Cerebellar nuclear complex (tissue), 1 donor: ENCODE measurements around the gene ACP1.

Source experiments
- DNase-seq, 2 experiments: peaks; one replicate each; lab custom pipeline; 2025; lab: John Stamatoyannopoulos, UW

The ACP1 gene

GRCh38 chr2:280650-281110, 15.9 kb downstream of the ACP1 start:
- DNase-seq: no peak

GRCh38 chr2:281381-281780, 16.6 kb downstream of the ACP1 start:
- DNase-seq: no peak

GRCh38 chr2:282371-283263, 17.9 kb downstream of the ACP1 start:
- DNase-seq: no peak

- no peak for DNase-seq
These were observed 19.4 kb downstream of the ACP1 start for GRCh38 chr2:283996-284794.

- DNase-seq: no peak
These were observed 20.2 kb downstream of the ACP1 start for GRCh38 chr2:284896-285492.

GRCh38 chr2:285531-285930, 20.8 kb downstream of the ACP1 start:
- DNase-seq: no peak

GRCh38 chr2:286035-286434, 21.3 kb downstream of the ACP1 start:
- DNase-seq: no peak

GRCh38 chr2:286774-287392, 22.1 kb downstream of the ACP1 start:
- no peak for DNase-seq

GRCh38 chr2:287471-287885, 22.7 kb downstream of the ACP1 start:
- DNase-seq: no peak

- no peak for DNase-seq
These were observed 23.4 kb downstream of the ACP1 start, which contains the start of gene ALKAL2 for GRCh38 chr2:287911-288757. Gene ALKAL2 (minus strand): TSS chr2:288091. CDS start chr2:287835, 256 bp downstream.

GRCh38 chr2:288758-289361, 24.1 kb downstream of the ACP1 start:
- DNase-seq: no peak

- no peak for DNase-seq
These were observed 24.8 kb downstream of the ACP1 start for GRCh38 chr2:289362-290089.

- no peak for DNase-seq
These were observed 25.5 kb downstream of the ACP1 start for GRCh38 chr2:290090-290722.

- no peak for DNase-seq
These were observed 30.3 kb downstream of the ACP1 start for GRCh38 chr2:295090-295489.

- DNase-seq: no peak
These were observed 31.6 kb downstream of the ACP1 start for GRCh38 chr2:296354-296753.

GRCh38 chr2:305366-305765, 40.6 kb downstream of the ACP1 start:
- no peak for DNase-seq

- no peak for DNase-seq
These were observed 44.6 kb downstream of the ACP1 start for GRCh38 chr2:309148-309953.

- no peak for DNase-seq
These were observed 45.3 kb downstream of the ACP1 start for GRCh38 chr2:309954-310510.
